Mesendoderm (in vitro differentiated cells): Measurements from ENCODE around the gene SP3.

Experiments
- DNase-seq: peaks from one replicate; pipeline ENCODE4 v3.0.0; 2013
- H2AK5ac ChIP-seq: 2 replicates; pipeline ENCODE4 v1.6.1; 2013; ENCODE audit warnings: low read length, inconsistent platforms
- H2BK120ac ChIP-seq: 2 replicates; pipeline ENCODE4 v1.6.1; 2013; ENCODE audit warnings: low read depth, mild to moderate bottlenecking, low read length, moderate library complexity, mixed read lengths
- H2BK15ac ChIP-seq: replicated peaks from 2 replicates; pipeline ENCODE4 v1.6.1; 2013; ENCODE audit warnings: low read depth, mild to moderate bottlenecking, moderate library complexity
- H2BK5ac ChIP-seq: 2 replicates; pipeline ENCODE4 v1.6.1; 2013; ENCODE audit warnings: low read length, inconsistent platforms
- H3K18ac ChIP-seq: 2 replicates; pipeline ENCODE4 v1.6.1; 2013; ENCODE audit warnings: mild to moderate bottlenecking, low read length, mixed read lengths
- H3K23ac ChIP-seq: one replicate; pipeline ENCODE4 v1.6.1; 2013; ENCODE audit warnings: low read length
- H3K27ac ChIP-seq: 2 replicates; pipeline ENCODE4 v1.5.1; 2013; ENCODE audit warnings: low read depth, mild to moderate bottlenecking, inconsistent platforms, low read length, moderate library complexity
- H3K27me3 ChIP-seq: 2 replicates; pipeline ENCODE4 v1.6.1; 2013; ENCODE audit warnings: low read length, control low read depth, mild to moderate bottlenecking, inconsistent platforms; ENCODE audit not compliant: insufficient read depth, poor library complexity
- H3K36me3 ChIP-seq: 2 replicates; pipeline ENCODE4 v1.6.1; 2013; ENCODE audit warnings: low read length, inconsistent platforms; ENCODE audit not compliant: control insufficient read depth, insufficient read depth
- H3K4ac ChIP-seq: one replicate; pipeline ENCODE4 v1.6.1; 2013; ENCODE audit warnings: low read depth, mild to moderate bottlenecking, low read length, moderate library complexity
- H3K4me1 ChIP-seq: 2 replicates; pipeline ENCODE4 v1.6.1; 2013; ENCODE audit warnings: low read depth, low read length, inconsistent platforms; ENCODE audit not compliant: control insufficient read depth
- H3K4me2 ChIP-seq: 2 replicates; pipeline ENCODE4 v1.6.1; 2013; ENCODE audit warnings: low read length
- H3K4me3 ChIP-seq: 2 replicates; pipeline ENCODE4 v1.5.1; 2013; ENCODE audit warnings: mild to moderate bottlenecking, low read length
- H3K56ac ChIP-seq: one replicate; pipeline ENCODE4 v1.6.1; 2013; ENCODE audit warnings: low read length
- H3K79me1 ChIP-seq: 2 replicates; pipeline ENCODE4 v1.6.1; 2013; ENCODE audit warnings: low read length, inconsistent platforms
- H3K79me2 ChIP-seq: 2 replicates; pipeline ENCODE4 v1.6.1; 2013; ENCODE audit warnings: mild to moderate bottlenecking, low read length; ENCODE audit not compliant: control insufficient read depth, insufficient read depth
- H3K9ac ChIP-seq: 2 replicates; pipeline ENCODE4 v1.6.1; 2013; ENCODE audit warnings: low read length, inconsistent platforms
- H4K5ac ChIP-seq: one replicate; pipeline ENCODE4 v1.6.1; 2013; ENCODE audit warnings: low read length
- H4K8ac ChIP-seq: one replicate; pipeline ENCODE4 v1.6.1; 2013; ENCODE audit warnings: low read depth, mild to moderate bottlenecking, control low read depth, low read length, moderate library complexity
- WGBS: extraction: QIAGEN DNeasy Blood & Tissue Kit; methylation state at CpG from one replicate; pipeline ENCODE4 v1.1.7; 2013; ENCODE audit warnings: low lambda C conversion rate, missing lambda C conversion rate; ENCODE audit not compliant: insufficient coverage; ENCODE audit errors: extremely low coverage; 5-methylcytosine and 5-hydroxymethylcytosine counted together

SP3 gene

DNA sequence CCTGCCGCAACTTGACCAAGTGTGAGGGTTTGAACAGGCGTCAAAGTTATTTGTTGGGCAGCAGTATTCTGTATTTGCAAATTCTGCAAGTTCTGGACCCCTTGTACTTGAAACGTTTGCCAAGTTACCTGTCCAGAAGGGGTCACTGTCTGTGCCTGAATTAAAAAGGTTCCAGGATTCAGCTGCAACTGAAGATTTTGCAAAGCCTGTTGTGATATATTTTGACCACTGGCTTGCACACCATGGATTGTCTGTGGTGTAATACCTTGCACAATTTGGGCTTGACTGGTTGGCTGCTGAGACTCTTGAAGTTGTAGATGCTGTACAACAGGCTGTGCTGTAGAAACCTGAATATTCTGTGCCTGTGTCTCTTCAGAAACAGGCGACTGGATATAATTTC, 10.2 kb downstream of the SP3 start:
- Histone ChIP-seq H3K4ac (no peak overlapping the region), H3K18ac (no peak overlapping the region), H3K4me2 (no peak overlapping the region), H3K9ac (no peak overlapping the region), H2BK15ac (no peak overlapping the region), H3K79me1 (peaks cover 10% of the 10 kb centered on the region), H2BK120ac (no peak overlapping the region), H4K5ac (no peak overlapping the region), H3K27ac (no peak overlapping the region), H4K8ac (no peak overlapping the region), H3K23ac (no peak overlapping the region), H2AK5ac (no peak overlapping the region), H3K4me3 (no peak overlapping the region), H3K36me3 (peaks cover 13% of the 10 kb centered on the region), H2BK5ac (no peak overlapping the region), H3K79me2 (peaks cover 72% of the 10 kb centered on the region), H3K4me1 (no peaks in the 10 kb centered on the region), H3K56ac (no peak overlapping the region), H3K27me3 (no peaks in the 10 kb centered on the region)
- no peak for DNase-seq
- no CpG with 5 or more reads among the region's 4 CpGs for WGBS

DNA sequence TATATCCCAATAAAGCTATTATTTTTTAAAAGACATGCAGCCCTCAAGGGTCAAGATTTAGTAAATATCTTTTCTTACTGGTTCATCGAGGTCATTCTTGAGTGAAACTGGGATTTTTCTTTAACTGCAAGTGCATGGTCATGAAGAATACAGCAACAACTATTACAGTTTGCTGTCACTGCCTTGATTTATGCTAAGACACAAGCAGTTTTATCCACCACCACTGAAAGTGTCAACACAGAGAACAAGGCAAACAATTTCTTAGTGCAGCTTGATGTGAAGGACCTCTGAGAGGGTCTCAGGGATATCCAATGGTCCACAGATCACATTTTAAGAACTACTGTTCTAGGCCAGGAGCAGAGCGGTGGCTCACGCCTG, 12.1 kb downstream of the SP3 start:
- H3K79me1 ChIP-seq = peaks cover 10% of the 10 kb centered on the region

DNA sequence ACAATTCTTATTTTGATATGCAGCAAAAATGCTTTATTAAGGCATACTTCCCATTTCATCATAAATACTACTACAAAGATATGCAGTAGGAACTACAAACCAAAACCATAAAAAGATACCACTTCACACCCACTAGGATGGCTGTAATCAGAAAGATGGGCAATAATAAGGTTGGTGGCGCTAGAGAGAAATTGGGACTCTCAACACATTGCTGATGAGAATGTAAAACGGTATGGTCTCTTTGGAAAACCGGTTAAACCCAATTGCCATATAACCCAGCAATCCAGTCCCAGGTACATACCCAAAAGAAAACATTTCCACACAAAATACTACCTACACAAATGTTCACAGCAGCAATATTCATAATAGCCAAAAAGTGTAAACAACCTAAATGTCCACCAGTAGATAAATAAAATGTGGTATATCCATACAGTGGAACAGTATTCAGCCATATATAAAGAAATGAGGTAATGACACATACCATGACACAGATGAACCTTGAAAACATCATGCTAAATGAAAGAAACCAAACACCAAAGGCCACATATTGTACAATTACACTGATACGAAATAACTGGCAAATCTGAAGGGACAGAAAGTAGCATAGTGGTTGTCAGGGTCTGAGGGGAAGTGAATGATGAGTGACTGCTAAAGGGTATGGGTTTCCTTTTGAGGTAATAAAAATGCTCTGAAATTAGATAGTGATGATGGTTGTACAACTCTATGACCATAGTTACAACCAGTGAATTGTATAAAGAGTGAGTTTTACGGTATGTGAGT, 12.7 kb downstream of the SP3 start:
- peaks cover 13% of the 10 kb centered on the region for H3K36me3 ChIP-seq
- no peak overlapping the region for H2BK5ac ChIP-seq
- no peak overlapping the region for H2BK15ac ChIP-seq
- peaks cover 10% of the 10 kb centered on the region for H3K79me1 ChIP-seq
- H3K79me2 ChIP-seq = peaks cover 69% of the 10 kb centered on the region
- no peak overlapping the region for H2AK5ac ChIP-seq
- no peak overlapping the region for H3K4ac ChIP-seq
- no peak overlapping the region for H3K4me2 ChIP-seq
- no CpG with 5 or more reads among the region's 5 CpGs for WGBS
- H3K4me1 ChIP-seq = no peaks in the 10 kb centered on the region
- H3K27ac ChIP-seq = no peak overlapping the region
- no peak overlapping the region for H3K23ac ChIP-seq
- no peak overlapping the region for H4K5ac ChIP-seq
- no peak for DNase-seq
- no peak overlapping the region for H3K9ac ChIP-seq
- no peaks in the 10 kb centered on the region for H3K27me3 ChIP-seq
- H3K18ac ChIP-seq = no peak overlapping the region
- H3K56ac ChIP-seq = no peak overlapping the region
- no peak overlapping the region for H2BK120ac ChIP-seq
- no peak overlapping the region for H4K8ac ChIP-seq
- H3K4me3 ChIP-seq = no peak overlapping the region

More for the DNA sequence above, 12.1 kb downstream of the SP3 start:
- Histone ChIP-seq H2AK5ac (no peak overlapping the region), H3K27ac (no peak overlapping the region), H3K79me2 (peaks cover 69% of the 10 kb centered on the region), H3K27me3 (no peaks in the 10 kb centered on the region), H3K4me2 (no peak overlapping the region), H3K9ac (no peak overlapping the region), H4K8ac (no peak overlapping the region), H3K18ac (no peak overlapping the region), H3K4me1 (no peaks in the 10 kb centered on the region), H2BK120ac (no peak overlapping the region), H3K4ac (no peak overlapping the region), H4K5ac (no peak overlapping the region), H3K4me3 (no peak overlapping the region), H2BK15ac (no peak overlapping the region), H3K36me3 (peaks cover 13% of the 10 kb centered on the region), H3K23ac (no peak overlapping the region), H2BK5ac (no peak overlapping the region), H3K56ac (no peak overlapping the region)
- no peak for DNase-seq
- WGBS = no CpG with 5 or more reads among the region's 3 CpGs

DNA sequence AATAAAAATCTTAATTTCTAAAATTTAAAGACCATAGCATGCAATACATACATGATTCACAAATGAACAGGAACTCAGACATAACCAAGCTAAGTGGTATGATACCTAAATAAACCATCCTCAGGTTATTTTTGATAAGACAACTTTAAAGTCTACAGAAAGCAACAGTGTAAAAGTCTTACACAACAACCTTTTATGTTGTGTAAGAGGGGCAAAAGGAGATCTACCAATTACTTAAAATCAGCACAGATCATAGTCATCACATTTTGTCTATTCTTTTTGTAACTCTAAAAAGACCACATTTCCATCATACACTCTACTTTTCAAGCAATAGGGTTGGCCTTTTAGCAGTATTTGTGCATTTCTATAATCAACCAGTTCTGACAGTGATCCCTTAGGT, 16.3 kb downstream of the SP3 start:
- no peak overlapping the region for H2BK15ac ChIP-seq
- no peak overlapping the region for H3K23ac ChIP-seq
- H3K9ac ChIP-seq = no peak overlapping the region
- H3K4me2 ChIP-seq = no peak overlapping the region
- no peak overlapping the region for H3K27ac ChIP-seq
- H2BK5ac ChIP-seq = no peak overlapping the region
- no peaks in the 10 kb centered on the region for H3K4me1 ChIP-seq
- H2AK5ac ChIP-seq = no peak overlapping the region
- no peak overlapping the region for H4K8ac ChIP-seq
- no peak overlapping the region for H3K4me3 ChIP-seq
- no peak for DNase-seq
- H3K27me3 ChIP-seq = no peaks in the 10 kb centered on the region
- no peak overlapping the region for H3K18ac ChIP-seq
- H4K5ac ChIP-seq = no peak overlapping the region
- H2BK120ac ChIP-seq = no peak overlapping the region
- peaks cover 2% of the 10 kb centered on the region for H3K36me3 ChIP-seq
- peaks cover 8% of the 10 kb centered on the region for H3K79me1 ChIP-seq
- H3K79me2 ChIP-seq = peaks cover 67% of the 10 kb centered on the region
- H3K56ac ChIP-seq = no peak overlapping the region
- no peak overlapping the region for H3K4ac ChIP-seq

DNA sequence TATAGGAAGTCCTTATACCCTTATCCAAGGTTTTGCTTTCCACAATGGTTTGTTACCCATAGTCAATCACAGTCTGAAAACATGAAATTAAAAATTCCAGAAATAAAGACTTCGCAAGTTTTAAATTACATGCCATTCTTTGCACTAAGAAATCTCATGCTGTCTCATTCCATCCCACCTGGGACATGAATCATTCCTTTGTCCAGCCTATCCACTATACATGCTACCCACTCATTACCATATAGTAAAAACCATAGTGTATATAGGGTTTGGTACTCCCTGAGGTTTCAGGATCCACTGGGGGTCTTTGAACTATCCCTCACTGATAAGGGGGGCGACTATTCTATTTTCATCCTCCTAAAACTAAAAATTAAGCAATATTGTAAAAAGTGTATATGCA, 17.0 kb downstream of the SP3 start:
- no peak overlapping the region for H2BK5ac ChIP-seq
- no peak overlapping the region for H3K18ac ChIP-seq
- WGBS = no CpG with 5 or more reads among the region's 2 CpGs
- no peak overlapping the region for H2BK15ac ChIP-seq
- H3K36me3 ChIP-seq = peaks cover 2% of the 10 kb centered on the region
- DNase-seq = no peak
- H3K4ac ChIP-seq = no peak overlapping the region
- H3K23ac ChIP-seq = no peak overlapping the region
- H2BK120ac ChIP-seq = no peak overlapping the region
- H3K79me2 ChIP-seq = peaks cover 70% of the 10 kb centered on the region
- no peak overlapping the region for H3K27ac ChIP-seq
- H2AK5ac ChIP-seq = no peak overlapping the region
- peaks cover 8% of the 10 kb centered on the region for H3K79me1 ChIP-seq
- H4K5ac ChIP-seq = no peak overlapping the region
- H3K4me2 ChIP-seq = no peak overlapping the region
- H4K8ac ChIP-seq = no peak overlapping the region
- no peaks in the 10 kb centered on the region for H3K4me1 ChIP-seq
- H3K4me3 ChIP-seq = no peak overlapping the region
- no peak overlapping the region for H3K56ac ChIP-seq
- H3K27me3 ChIP-seq = no peaks in the 10 kb centered on the region
- H3K9ac ChIP-seq = no peak overlapping the region

DNA sequence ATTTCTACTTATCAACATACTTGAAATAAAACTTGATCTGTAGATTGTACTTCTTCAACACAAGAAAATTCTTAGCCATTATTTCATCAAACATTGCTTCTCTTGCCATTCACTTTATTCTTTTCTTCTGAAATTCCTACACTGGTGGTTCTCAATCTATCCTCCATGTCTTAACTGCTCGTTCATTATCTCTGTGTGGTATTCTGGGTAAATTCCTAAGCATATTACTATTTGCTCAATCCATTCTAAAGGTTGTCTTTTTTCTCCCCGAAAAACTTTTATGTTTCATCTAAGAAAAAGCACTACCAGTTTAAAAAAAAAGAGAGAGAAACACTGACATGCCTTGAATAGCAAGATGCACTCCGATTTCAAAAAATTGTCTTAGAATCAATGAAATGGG, 18.0 kb downstream of the SP3 start:
- Histone ChIP-seq H2AK5ac (no peak overlapping the region), H3K4me3 (no peak overlapping the region), H4K5ac (no peak overlapping the region), H3K4me2 (no peak overlapping the region), H3K79me1 (peaks cover 5% of the 10 kb centered on the region), H3K27me3 (no peaks in the 10 kb centered on the region), H3K4ac (no peak overlapping the region), H2BK5ac (no peak overlapping the region), H3K79me2 (peaks cover 69% of the 10 kb centered on the region), H2BK15ac (no peak overlapping the region), H2BK120ac (no peak overlapping the region), H3K27ac (no peak overlapping the region), H3K18ac (no peak overlapping the region), H3K23ac (no peak overlapping the region), H4K8ac (no peak overlapping the region), H3K4me1 (no peaks in the 10 kb centered on the region), H3K36me3 (no peaks in the 10 kb centered on the region), H3K56ac (no peak overlapping the region), H3K9ac (no peak overlapping the region)
- DNase-seq = no peak
- no CpG with 5 or more reads among the region's 3 CpGs for WGBS
